C4-2B (cell line): ENCODE data around the gene CTTNBP2NL.

Experiments used
- CTCF ChIP-seq: fragments of 450-650 bp; conservative IDR thresholded peaks from 2 replicates; pipeline ENCODE4 v1.5.1; 2017; ENCODE audit warnings: mild to moderate bottlenecking
- ZFX ChIP-seq: fragments of 450-650 bp; IDR thresholded peaks from 2 replicates; pipeline ENCODE4 v1.6.1; 2017

GRCh38 chr1:112363636-112364035 is 32.4 kb upstream of the CTTNBP2NL start:
- TF ChIP-seq CTCF (no peak), ZFX (no peak)
